ENCODE results near the gene PHF10. TPM values are rescaled to one million over a fixed set of nuclear protein-coding genes. Genes with fewer than 3 reads are reported as not detected.

PHF10 gene
- total RNA-seq, 1 experiment from 2014 or later: 6.3 TPM

GRCh38 chr6:169720207-169720855, 4.0 kb downstream of the PHF10 start:
- ChIA-PET POLR2A (ENCODE audit: unreplicated experiment) (no interaction called here), CTCF (no interaction called here)
- no TSS peak for BruUV-seq (replicated peaks)

GRCh38 chr6:169719117-169719516, 5.2 kb downstream of the PHF10 start:
- DNase-seq (no peak), ATAC-seq (0 out of 2 replicates have a peak, but pooled peaks have one; percentile 13)
- Histone ChIP-seq H2AFZ (ENCODE audit: low read length) (no peak overlapping the region), H3K79me2 (ENCODE audit: low read length) (peaks cover 37% of the 10 kb centered on the region), H3K4me2 (ENCODE audit: low read length) (no peak overlapping the region), H3K4me3 (ENCODE audit: low read length) (no peak overlapping the region), H3K27ac (ENCODE audit: low read length) (no peak overlapping the region), H3K4me1 (ENCODE audit: insufficient read depth, low read length) (peaks cover 9% of the 10 kb centered on the region), H3K9ac (ENCODE audit: low read length) (no peak overlapping the region), H3K9me3 (ENCODE audit: low read length) (no peaks in the 10 kb centered on the region), H3K9me2 (replicated peaks; ENCODE audit: low read length) (no peaks in the 10 kb centered on the region), H4K20me1 (ENCODE audit: low read length) (peaks cover 4% of the 10 kb centered on the region; the same call in 1 of the 2 replicates), H3K27me3 (ENCODE audit: low read length) (no peaks in the 10 kb centered on the region), H3K36me3 (ENCODE audit: low read depth, low read length) (no peaks in the 10 kb centered on the region), H3F3A (ENCODE audit: low read length, unreplicated experiment) (no peaks in the 10 kb centered on the region)
- ChIA-PET CTCF (no interaction called here), POLR2A (ENCODE audit: unreplicated experiment) (no interaction called here)
- no TSS peak for BruUV-seq (replicated peaks)
- TF ChIP-seq EZH2phosphoT487 (IDR thresholded peaks at IDR 0.05; ENCODE audit: borderline replicate concordance, low read length) (no peak), EZH2 (IDR thresholded peaks at IDR 0.05; ENCODE audit: low read length, unreplicated experiment) (no peak)
- TF ChIP-seq, protein P1, sequence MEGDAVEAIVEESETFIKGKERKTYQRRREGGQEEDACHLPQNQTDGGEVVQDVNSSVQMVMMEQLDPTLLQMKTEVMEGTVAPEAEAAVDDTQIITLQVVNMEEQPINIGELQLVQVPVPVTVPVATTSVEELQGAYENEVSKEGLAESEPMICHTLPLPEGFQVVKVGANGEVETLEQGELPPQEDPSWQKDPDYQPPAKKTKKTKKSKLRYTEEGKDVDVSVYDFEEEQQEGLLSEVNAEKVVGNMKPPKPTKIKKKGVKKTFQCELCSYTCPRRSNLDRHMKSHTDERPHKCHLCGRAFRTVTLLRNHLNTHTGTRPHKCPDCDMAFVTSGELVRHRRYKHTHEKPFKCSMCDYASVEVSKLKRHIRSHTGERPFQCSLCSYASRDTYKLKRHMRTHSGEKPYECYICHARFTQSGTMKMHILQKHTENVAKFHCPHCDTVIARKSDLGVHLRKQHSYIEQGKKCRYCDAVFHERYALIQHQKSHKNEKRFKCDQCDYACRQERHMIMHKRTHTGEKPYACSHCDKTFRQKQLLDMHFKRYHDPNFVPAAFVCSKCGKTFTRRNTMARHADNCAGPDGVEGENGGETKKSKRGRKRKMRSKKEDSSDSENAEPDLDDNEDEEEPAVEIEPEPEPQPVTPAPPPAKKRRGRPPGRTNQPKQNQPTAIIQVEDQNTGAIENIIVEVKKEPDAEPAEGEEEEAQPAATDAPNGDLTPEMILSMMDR (conservative IDR thresholded peaks at IDR 0.05; ENCODE audit: low read depth, low read length): no peak
- intact Hi-C loops (cut with micrococcal nuclease): no loop called here

More at GRCh38 chr6:169720207-169720855, 4.0 kb downstream of the PHF10 start:
- Histone ChIP-seq H3F3A (ENCODE audit: low read length, unreplicated experiment) (no peaks in the 10 kb centered on the region), H3K4me2 (ENCODE audit: low read length) (no peak overlapping the region), H3K36me3 (ENCODE audit: low read depth, low read length) (no peaks in the 10 kb centered on the region), H3K27me3 (ENCODE audit: low read length) (no peaks in the 10 kb centered on the region), H3K9me3 (ENCODE audit: low read length) (no peaks in the 10 kb centered on the region), H3K9ac (ENCODE audit: low read length) (no peak overlapping the region), H3K4me1 (ENCODE audit: insufficient read depth, low read length) (peaks cover 13% of the 10 kb centered on the region), H3K9me2 (replicated peaks; ENCODE audit: low read length) (no peaks in the 10 kb centered on the region), H3K79me2 (ENCODE audit: low read length) (peaks cover 37% of the 10 kb centered on the region), H3K4me3 (ENCODE audit: low read length) (no peak overlapping the region), H3K27ac (ENCODE audit: low read length) (no peak overlapping the region), H2AFZ (ENCODE audit: low read length) (no peak overlapping the region), H4K20me1 (ENCODE audit: low read length) (peaks cover 4% of the 10 kb centered on the region; the same call in 1 of the 2 replicates)
- ATAC-seq (no peak), DNase-seq (no peak)
- intact Hi-C loops (cut with micrococcal nuclease): loop anchor here (10.0 kb wide), 1 partner anchor 834 kb away; the partner anchor contains the start of genes PSMB1 and TBP
- TF ChIP-seq, protein P1 (conservative IDR thresholded peaks at IDR 0.05; ENCODE audit: low read depth, low read length): no peak; the same call in 1 of the 2 replicates
- no peak for TF ChIP-seq EZH2 (IDR thresholded peaks at IDR 0.05; ENCODE audit: low read length, unreplicated experiment)
- TF ChIP-seq EZH2phosphoT487 (IDR thresholded peaks at IDR 0.05; ENCODE audit: borderline replicate concordance, low read length): no peak

DNA sequence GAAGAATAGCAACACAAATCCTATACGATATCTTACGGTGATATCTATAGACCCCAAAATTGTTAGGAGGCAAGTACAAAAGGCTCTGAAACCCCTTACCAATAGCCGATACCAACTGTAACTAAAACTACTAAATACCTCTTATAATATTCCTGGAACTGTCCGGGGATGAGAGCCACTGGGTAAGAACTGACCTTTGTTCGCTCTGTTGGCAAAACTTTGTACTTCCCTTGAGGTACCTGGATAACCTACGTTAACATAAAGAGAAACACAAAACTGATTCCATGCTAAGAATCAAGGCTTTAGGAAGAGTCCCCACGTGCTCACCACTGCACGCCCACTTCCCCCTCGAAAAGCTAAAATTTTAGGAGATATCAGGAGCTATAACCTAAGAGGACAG, 9.7 kb downstream of the PHF10 start:
- BruUV-seq (replicated peaks): no TSS peak
- ChIA-PET CTCF (no interaction called here), POLR2A (ENCODE audit: unreplicated experiment) (no interaction called here)
- Histone ChIP-seq H3K27me3 (ENCODE audit: low read length) (no peaks in the 10 kb centered on the region), H3K36me3 (ENCODE audit: low read depth, low read length) (no peaks in the 10 kb centered on the region), H3K79me2 (ENCODE audit: low read length) (0 out of 2 replicates have a peak, but pooled peaks cover 6% of the 10 kb centered on the region), H3F3A (ENCODE audit: low read length, unreplicated experiment) (no peaks in the 10 kb centered on the region), H3K27ac (ENCODE audit: low read length) (no peak overlapping the region), H3K9me2 (replicated peaks; ENCODE audit: low read length) (no peaks in the 10 kb centered on the region), H3K9me3 (ENCODE audit: low read length) (no peaks in the 10 kb centered on the region), H3K4me1 (ENCODE audit: insufficient read depth, low read length) (no peaks in the 10 kb centered on the region), H3K4me2 (ENCODE audit: low read length) (no peak overlapping the region), H4K20me1 (ENCODE audit: low read length) (no peaks in the 10 kb centered on the region), H3K4me3 (ENCODE audit: low read length) (no peak overlapping the region), H3K9ac (ENCODE audit: low read length) (no peak overlapping the region), H2AFZ (ENCODE audit: low read length) (no peak overlapping the region)
- ATAC-seq: no peak
- intact Hi-C loops (cut with micrococcal nuclease): no loop called here
- no peak for TF ChIP-seq EZH2phosphoT487 (IDR thresholded peaks at IDR 0.05; ENCODE audit: borderline replicate concordance, low read length)
- no peak for DNase-seq

All from PC-3 (cell line).